HG02870 (cell line): ENCODE measurements around the gene PPP3CB.
"Not testable (repeated sequence)": the region's sequence is repeated elsewhere in the genome, so short reads cannot be mapped to it uniquely, and the experiment has no call there.

Experiments used
- ATAC-seq: cut with Tn5 transposase; IDR thresholded peaks from one replicate; pipeline ENCODE4 v1.9.1; 2021; ENCODE audit warnings: mild to moderate bottlenecking, moderate library complexity; ENCODE audit not compliant: unreplicated experiment

Gene PPP3CB

DNA sequence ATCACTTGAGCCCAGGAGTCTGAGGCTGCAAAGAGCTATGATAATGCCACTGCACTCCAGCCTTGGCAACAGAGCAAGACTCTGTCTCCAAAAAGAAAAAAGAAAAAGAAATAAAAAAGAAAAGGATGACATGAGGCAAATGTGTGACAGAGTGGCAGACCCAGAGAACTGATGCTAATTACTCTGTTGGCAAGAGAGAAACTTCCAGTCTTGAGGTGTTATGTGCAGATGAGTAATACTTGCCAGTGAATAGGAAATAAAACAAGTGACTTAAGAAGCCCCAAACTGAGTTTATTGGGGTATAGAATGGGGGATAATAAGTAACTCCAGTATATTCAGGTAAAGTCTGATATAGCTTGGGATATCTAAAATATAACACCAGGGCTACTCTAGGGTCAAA, 72.5 kb downstream of the PPP3CB start:
- no peak for ATAC-seq

DNA sequence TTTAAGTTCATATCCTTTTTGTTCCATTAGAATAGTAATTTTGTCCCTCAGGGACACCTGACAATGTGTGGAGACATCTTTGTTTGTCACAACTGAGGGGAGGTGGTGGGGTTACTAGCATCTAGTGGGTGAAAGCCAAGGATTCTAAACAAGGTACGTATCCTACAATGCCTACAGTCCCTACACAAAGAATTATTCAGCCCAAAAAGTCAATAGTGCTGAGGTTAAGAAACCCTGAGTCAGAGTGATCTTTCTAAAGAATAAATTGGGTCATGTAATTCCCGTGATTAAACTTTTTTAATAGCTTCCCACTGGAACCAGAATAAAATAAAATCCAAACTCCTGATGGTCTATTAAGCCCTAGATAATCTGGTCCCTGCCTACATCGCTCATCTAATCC, 79.3 kb downstream of the PPP3CB start:
- ATAC-seq, result no peak

DNA sequence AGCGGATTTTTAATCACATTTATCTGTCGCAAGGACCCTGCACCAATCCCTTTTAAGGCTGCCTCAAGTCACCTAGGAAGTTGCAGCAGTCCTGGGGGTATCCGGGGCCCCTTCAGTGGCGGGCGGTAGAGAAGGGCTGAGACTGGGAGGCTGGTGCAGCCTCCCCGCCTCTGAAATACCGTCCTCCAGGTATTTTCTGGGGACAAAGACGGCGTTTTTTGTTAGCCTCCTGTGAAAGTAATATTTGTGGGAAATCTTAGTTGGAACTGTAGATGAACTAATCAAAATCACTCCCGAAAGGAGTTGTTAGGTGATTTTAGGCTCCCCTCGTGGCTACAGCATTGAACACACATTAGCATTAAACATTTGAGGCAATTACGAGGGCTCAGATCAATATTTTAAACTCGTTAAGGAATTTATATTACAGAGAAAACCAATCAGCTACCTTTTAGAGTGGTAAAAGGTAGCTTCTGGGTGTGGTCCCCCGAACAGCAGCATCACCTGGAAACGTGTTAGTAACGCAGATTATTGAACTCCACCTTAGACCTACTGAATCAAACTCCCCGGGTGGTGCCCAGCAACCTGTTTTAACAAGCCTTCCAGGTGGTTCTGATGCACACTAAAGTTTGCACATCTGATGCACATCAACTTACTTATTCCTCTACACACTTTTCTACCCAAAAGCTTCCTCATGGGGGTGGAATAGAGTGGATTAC, 81.4 kb downstream of the PPP3CB start:
- peak; percentile 24 for ATAC-seq

DNA sequence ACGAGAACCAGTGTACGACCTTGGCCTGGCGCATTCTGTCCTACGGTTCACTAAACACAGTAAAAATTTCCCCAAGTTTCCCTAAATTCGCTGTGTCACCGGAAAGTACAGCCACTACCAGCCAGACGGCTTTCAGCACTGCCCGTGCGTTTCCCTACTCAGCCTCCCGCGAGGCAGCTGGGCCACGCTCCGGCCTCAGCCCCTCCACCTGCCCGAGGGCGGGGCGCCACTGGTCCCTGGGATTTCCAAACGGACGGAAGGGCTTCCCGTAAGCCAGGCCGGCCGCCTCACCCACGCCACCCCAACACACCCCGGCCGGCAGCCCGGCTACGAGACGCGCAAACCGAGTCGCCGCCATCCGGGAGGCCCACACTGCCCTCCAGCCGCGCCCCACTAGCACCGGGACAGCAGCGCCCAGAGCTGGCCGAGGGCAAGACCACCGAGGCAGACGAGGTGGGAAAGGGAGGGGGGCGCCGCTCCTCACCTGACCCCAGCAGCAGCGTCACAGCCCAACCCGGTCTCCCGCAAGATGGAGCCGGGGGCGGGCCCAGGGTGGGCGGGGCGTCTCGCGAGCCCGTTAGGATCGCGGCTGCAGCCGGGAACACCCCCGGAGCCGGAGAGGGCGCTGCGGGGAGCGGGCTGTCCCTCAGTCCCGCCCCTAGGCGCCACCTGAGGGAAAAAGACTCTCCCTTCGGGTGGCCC, 82.1 kb downstream of the PPP3CB start, which contains the start of gene ANXA7:
Gene ANXA7, minus strand, starts transcription at position 531 of the 702 bp plus-strand sequence. CDS start 13,202 bp downstream, outside the sequence.
- ATAC-seq, result peak; percentile 86

DNA sequence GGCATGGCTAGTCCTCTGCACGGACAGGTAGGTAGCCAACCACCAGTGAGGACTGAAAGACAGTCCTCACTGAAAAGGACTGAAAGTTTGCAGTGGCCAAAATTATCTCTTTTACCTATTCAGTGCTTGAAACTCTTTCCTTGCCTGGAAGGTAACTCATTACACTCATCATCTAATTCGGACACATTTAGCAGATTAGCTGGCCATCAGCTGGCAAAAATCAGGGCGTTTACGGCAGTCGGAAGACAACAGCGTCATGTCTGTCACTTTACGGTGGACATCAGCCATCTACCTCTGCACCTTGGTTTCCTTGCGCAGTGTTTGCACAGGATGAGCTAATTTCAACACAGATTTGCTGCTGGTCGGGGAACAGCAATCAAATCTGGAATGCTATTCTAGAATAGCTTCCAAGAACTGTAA, 82.7 kb downstream of the PPP3CB start:
- ATAC-seq, result peak; percentile 19

DNA sequence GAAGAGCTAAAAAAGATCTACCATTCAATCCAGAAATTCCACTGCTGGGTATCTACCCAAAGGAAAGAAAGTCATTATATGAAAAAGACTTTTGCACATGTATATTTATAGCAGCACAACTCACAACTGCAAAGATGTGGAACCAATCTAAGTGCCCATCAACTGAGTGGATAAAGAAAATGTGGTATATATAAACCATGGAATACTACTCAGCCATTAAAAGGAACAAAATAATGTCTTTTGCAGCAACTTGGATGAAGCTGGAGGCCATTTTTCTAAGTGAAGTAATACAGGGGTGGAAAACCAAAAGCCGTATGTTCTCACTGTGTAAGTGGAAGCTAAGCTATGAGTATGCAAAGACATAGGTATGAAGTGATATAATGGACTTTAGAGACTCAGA, 84.9 kb downstream of the PPP3CB start:
- ATAC-seq, result no peak

DNA sequence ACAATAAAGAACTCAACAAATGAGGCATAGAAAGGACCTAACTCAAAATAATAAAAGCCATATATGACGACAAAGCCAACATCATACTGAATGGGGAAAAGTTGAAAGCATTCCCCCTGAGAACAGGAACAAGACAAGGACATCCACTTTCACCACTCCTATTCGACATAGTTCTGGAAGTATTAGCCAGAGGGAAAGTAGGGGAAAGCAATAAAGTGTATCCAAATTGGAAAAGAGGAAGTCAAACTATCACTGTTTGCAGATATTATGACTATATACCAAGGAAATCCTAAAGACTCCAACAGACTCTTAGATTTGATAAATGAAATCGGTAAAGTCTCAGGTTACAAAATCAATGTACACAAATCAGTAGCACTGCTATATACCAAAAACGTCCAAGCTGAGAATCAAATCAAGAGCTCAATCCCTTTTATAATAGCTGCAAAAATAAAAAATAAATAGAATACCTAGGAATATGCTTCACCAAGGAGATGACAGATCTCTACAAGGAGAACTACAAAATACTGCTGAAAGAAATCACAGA, 86.8 kb downstream of the PPP3CB start:
- ATAC-seq, result no peak

DNA sequence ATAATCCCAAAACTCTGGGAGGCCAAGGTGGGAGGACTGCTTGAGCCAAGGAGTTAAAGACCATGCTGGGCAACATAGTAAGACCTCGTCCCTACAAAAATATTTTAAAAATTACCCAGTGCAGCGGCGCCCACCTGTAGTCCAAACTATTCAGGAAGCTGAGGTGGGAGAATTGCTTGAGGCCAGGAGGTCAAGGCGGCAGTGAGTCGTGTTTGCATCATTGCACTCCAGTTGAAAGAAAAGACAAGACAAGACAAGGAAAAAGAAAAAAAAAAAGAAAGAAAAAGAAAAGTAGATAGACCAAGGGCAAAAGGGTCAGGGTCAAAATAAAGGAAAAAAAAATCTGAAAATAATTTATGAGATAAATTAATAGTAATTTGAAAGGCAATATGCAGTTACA, 87.8 kb downstream of the PPP3CB start:
- no peak for ATAC-seq

DNA sequence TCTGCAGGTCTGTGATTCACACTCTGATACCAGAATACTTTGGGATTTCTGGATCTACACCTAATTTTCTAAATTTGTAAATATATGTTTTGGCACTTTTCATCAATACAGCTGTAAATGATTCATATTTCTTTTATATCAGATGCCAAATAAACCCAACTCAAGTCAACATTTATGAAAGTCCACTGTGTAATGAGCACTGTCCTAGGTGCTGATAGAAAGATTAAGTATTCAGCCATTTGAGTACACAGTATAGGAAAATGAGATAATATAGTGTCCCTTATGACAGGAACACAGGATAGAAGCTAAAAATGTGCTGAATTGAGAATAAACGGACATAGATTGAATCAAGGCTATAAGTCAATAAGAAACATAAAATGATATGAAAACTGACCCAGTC, 88.3 kb downstream of the PPP3CB start:
- ATAC-seq, result no peak

DNA sequence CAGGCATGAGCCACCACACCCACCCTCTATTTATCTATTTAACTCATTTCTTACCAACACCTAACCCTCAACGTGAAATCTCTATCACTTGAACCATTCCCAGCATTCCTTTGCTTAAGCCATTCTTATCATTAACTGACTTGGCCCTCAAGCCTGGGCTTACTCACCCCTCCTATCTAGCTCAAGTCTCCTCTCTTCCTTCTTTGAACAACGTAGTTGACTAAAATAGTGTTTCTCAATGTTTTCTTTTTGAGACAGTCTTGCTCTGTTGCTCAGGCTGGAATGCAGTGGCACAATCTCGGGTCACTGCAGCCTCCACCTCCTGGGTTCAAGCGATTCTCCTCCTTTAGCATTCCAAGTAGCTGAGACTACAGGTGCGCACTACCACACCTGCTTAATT, 89.0 kb downstream of the PPP3CB start:
- ATAC-seq, result no peak

DNA sequence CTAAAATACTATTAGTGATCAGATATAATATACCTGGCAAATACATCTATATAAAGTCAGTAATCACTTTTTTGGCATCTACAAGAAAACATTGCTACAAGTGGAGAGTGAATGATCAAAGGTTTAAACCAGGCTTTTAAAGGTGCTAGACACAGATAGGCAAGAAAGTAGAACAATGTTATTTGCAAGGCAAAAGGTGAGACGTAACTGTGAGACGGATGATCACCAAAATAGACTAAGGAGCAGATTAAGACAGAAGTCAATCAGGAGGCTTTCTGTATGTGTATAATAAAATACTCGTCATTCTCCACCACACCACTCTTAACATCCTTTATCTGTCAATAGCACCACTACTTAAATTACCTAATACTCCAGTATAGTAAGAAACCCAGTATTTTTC, 90.3 kb downstream of the PPP3CB start:
- ATAC-seq, result no peak

DNA sequence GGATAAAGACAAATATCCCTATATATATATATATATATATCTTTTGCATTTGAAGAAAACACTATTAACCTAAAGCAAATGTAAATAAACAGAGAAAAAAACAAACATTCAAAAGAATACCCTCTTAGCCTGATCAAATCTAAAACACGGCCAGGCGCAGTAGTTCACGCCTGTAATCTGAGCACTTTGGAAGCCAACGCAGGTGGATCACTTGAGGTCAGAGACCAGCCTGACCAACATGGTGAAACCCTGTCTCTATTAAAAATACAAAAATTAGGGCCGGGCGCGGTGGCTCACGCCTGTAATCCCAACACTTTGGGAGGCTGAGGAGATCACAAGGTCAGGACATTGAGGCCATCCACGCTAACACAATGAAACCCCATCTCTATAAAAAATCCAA, 91.1 kb downstream of the PPP3CB start:
- ATAC-seq, result no peak

DNA sequence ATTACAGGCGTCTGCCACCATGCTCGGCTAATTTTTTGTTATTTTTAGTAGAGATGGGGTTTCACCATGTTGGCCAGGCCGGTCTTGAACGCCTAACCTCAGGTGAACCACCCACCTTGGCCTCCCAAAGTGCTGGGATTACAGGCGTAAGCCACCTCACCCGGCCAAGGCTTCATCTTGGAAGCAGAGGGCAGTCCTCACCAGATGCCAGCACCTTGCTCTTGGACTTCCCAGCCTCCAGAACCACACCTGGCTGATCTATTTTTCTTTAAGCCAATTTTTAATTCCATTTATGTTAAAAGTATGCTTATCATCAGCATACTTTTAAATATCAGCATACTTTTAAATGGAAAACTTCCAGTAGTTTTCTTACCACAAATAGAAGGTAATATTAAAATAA, 94.2 kb downstream of the PPP3CB start:
- ATAC-seq, result no peak

DNA sequence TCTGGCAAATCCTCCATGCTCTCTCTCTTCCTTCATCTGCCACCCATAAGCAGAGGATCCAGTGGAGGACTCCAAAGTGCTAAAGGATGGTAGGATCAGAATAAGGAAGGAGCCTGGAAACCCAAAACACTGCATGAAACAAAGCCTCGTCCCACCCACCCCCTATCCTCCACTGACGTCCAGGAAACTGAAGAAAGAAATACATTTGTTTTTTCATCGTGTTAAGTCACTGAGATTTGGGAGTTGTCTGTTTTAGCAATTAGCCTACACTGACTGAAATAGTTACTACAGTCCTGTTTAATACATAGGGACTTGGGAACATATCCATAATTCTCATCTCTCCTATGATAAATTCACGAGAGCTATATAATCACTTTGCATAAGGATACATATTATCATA, 96.8 kb downstream of the PPP3CB start:
- ATAC-seq, result no peak

DNA sequence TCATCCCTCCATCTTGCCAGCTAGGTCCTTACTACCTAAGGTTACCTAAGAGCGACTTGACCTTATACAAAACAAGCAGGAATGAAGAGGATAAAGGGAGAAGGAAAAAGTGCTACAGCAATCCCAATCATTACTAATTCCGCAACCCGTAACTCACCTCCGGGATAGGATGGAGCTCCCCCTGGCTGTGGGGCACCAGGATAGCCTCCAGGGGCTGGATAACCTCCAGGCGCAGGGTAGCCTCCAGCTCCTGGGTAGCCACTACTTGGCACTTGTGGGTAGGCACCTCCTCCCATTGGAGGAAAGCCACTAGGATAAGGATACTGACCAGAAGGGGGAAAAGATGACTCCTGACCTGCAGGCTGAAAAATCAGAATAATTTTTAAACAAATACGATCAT, 97.8 kb downstream of the PPP3CB start:
- no peak for ATAC-seq

DNA sequence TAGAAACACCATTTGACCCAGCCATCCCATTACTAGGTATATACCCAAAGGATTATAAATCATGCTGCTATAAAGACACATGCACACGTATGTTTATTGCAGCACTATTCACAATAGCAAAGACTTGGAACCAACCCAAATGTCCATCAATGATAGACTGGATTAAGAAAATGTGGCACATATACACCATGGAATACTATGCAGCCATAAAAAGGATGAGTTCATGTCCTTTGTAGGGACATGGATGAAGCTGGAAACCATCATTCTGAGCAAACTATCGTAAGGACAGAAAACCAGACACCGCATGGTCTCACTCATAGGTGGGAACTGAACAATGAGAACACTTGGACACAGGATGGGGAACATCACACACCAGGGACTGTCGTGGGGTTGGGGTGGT, 101.5 kb downstream of the PPP3CB start:
- not testable (repeated sequence) for ATAC-seq

DNA sequence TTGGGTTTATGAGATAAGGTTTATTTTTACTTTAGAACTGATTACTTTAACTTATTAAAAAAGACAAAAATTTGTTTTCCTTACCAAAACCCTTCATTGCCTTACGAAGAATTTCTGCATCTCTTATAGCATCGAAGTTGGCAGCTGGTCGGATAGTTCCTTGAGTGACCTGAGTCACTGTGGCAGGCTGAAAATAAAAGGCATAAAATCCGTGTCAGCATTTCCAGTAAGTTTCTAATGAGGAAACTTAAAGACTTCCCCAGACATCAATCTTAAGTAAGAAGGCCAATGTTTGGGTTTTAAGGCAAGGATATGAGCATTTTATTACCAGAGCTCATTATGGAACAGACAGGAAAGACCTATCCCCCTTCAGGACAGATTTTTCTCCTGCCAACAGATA, 107.6 kb downstream of the PPP3CB start:
- ATAC-seq, result no peak

DNA sequence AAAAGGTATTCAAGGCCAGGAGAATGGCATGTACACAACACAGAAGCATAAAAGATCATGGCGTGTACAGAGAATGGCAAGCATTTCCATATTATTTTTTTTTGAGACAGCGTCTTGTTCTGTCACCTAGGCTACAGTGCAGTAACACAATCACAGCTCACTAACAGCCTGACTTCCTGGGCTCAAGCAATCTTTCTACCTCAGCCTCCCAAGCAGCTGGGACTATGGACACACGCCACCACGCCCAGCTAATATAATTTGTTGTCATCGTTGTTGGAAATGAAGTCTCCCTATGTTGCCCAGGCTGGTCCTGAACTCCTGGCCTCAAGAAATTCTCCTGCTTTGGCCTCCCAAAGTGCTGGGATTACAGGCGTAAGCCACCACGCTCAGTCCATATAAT, 109.2 kb downstream of the PPP3CB start:
- no peak for ATAC-seq
